GM18517 (cell line): ENCODE data around the gene CNIH1.
"Not testable (repeated sequence)": the region's sequence is repeated elsewhere in the genome, so short reads cannot be mapped to it uniquely, and the experiment has no call there.

Experiments used
- ATAC-seq: cut with Tn5 transposase; IDR thresholded peaks from one replicate; pipeline ENCODE4 v1.9.1; 2021; ENCODE audit warnings: mild to moderate bottlenecking, moderate library complexity; ENCODE audit not compliant: unreplicated experiment

CNIH1 gene

DNA sequence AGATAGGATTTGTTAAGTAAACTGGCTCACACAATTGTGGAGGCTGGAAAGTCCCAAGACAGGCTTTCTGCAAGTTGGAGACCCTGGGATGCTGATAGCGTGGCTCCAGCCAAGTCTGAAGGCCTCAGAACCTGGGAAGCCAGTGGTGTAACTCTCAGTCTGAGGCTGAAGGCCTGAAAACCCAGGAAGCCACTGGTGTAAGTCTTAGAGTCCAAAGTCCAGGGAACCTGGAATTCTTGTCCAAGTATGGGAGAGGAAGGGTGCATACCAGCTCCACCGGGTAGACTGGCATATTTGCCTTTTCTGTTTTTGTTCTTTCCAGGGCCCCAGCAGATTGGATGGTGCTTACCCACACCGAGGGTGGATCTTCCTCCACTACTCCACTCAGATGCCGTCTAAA is 29.5 kb upstream of the CNIH1 start:
- ATAC-seq = no peak

DNA sequence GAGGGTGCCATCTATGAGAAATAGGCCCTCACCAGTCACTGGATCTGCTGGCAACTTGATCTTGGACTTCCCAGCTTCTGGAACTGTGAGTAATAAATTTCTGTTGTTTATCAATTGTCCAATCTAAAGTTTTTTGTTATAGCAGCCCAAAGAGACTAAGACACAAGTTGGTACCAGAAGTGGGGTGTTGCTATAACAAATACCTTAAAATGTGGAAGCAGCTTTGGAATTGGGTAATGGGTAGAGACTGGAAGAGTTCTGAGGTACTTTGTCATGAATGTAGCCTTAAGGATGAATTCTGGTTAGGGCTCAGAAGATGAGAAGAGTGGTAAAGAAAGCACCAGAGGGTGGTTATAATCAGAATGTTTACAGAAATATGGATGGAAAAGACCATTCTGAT is 26.1 kb upstream of the CNIH1 start:
- ATAC-seq = no peak

DNA sequence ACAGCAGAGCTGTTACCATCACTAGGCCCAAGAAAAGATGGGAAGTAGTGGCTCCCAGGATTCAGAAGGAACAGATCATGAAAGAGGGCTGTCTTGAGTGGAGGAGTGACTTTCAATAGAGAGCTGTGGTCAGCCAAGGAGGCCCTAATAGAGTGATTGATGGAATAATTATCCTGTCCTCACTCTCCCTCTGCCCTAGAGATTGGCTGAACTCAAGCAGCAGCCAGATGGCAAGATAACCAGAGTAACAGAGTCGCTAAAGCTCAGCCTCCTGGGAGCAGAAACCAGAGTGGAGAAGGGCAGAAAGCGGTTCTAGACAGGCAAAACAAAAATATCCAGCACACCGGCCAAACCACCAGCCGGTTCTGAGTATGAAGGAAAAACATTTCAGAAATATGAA is 24.5 kb upstream of the CNIH1 start:
- no peak for ATAC-seq

DNA sequence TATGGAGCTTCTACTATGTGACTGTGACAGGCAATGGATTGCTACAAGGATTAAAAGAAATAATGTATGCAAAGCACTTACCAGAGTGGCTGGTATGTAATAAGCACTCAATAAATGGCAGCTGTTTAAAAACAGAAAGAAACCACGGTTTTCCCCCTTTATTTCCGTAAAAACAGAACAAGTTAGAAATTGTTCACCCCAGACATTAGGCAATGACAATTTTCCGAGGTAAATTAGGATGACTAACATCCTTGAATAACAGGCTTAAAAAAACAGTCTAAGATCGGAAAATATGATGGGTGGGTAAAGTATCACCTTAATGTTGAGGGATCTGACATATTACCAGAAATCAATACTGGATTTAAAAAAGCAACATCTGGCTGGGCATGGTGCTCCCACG is 20.9 kb upstream of the CNIH1 start:
- ATAC-seq = no peak

DNA sequence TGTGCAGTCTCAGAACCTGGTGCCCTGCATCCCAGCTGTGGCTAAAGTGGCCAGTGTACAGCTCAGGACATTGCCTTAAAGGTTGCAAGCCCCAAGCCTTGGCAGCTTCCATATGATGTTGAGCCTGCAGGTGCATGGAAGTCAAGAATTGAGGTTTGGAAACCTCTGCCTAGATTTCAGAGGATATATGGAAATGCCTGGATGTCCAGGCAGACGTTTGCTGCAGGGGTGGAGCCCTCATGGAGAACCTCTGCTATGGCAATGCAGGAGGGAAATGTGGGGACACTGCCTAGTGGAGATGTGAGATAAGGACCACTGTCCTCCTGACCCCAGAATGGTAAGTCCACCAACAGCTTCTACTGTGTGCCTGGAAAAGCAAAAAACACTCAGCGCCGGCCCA is 17.9 kb upstream of the CNIH1 start:
- ATAC-seq = no peak

DNA sequence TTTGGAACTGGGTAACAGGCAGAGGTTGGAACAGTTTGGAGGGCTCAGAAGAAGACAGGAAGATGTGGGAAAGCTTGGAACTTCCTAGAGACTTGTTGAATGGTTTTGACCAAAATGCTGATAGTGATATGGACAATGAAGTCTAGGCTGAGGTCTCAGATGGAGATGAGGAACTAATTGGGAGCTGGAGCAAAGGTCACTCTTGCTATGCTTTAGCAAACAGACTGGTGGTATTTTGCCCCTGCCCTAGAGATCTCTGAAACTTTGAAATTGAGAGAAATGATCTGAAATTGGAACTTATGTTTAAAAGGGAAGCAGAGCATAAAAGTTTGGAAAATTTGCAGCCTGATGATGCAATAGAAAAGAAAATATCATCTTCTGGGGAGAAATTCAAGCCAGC is 17.4 kb upstream of the CNIH1 start:
- not testable (repeated sequence) for ATAC-seq

DNA sequence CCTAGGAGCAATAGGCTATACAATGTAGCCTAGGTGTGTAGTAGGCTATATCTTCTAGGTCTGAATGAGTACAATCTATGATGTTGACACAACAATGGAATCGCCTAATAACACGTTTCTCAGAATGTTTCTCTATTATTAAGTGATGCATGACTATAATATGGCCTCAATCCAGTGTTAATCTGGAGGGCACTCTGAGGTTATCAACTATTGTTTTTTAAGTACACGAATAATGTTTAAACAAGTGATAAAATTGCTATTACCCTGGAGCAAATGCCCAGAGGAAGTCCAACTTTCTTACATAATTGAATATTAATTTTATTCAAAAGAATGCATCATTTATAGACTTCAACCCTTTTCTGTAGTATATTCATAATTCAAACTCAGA is 16.4 kb upstream of the CNIH1 start:
- no peak for ATAC-seq

DNA sequence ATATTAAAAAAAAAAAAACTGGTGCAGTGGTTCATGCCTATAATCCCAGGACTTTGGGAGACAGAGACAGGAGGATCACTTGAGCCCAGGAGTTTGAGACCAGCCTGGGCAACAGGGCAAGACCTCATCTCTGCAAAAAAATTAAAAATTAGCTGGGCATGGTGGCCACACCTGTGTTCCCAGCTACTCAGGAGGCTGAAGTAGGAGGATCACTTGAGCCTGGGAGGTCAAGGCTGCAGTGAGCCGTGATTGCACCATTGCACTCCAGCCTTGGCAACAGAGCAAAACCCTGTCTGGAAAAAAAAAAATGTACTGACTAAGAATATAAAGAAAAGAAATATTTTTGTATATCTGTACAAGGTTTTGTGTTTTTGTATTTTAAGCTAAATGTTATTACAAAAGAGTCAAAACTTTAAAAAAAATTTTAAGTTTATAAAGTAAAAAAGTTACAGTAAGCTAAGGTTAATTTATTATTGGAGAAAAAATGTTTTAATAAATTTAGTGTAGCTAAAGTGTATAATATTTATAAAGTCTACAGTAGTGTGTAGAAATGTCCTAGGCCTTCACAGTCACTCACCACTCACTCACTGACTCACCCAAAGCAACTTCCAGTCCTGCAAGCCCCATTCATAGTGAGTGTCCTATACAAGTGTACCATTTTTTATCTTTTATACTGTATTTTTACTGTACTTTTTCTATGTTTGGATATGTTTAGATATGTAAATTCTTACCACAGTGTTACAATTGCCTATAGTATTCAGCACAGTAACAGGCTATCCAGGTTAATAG is 15.8 kb upstream of the CNIH1 start:
- ATAC-seq = not testable (repeated sequence)

DNA sequence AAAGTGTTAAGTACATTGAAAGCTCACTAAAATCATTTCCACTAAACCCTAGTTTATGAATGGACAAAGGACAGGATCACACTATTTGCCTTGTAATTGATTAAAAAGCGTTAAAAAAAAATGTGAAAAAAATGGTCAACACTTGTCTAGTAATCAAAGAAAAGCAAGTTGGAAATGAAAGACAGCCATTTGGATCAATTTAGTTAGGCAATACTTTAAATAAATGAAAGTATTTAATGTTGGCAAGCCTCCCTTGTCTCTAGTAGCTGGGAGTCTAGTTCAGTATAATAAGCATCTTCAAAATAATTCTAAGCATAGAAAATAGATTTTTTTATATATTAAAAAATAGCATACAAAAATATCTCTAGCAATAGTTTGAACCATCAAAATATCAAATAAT is 14.2 kb upstream of the CNIH1 start:
- no peak for ATAC-seq

DNA sequence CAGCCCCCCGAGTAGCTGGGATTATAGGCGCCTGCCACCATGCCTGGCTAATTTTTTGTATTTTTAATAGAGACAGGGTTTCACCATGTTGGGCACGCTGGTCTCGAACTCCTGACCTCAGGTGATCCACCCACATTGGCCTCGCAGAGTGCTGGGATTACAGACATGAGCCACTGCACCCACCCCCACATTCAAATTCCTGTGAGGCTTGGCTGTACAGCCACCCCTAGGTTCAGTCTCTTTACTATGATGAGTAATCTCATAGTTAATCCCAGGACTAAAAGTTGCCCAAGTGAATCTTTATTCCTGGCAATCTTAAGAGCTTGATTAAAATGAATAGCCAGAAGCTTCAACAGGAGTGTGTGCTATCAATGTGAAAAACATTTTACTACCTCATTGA is 12.8 kb upstream of the CNIH1 start:
- not testable (repeated sequence) for ATAC-seq

DNA sequence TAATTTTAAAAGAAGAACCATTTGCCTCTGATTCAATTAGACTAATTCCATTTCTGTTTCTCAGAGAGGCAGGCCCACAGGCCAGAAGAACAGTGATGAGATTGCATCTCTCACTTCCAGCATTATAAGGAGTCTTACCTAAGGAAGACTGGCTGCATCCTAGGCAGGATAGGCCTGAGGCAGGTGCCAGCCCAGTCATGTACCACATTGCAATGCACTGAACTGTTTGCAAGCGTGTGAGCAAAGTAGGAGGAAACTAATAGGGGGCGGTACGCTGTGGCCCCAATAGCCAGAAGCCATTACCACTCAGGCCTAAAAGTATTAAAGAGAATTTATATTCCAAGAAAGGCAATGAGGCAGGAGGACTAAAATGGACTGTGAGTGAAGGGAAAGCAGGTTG is 12.1 kb upstream of the CNIH1 start:
- ATAC-seq = no peak

DNA sequence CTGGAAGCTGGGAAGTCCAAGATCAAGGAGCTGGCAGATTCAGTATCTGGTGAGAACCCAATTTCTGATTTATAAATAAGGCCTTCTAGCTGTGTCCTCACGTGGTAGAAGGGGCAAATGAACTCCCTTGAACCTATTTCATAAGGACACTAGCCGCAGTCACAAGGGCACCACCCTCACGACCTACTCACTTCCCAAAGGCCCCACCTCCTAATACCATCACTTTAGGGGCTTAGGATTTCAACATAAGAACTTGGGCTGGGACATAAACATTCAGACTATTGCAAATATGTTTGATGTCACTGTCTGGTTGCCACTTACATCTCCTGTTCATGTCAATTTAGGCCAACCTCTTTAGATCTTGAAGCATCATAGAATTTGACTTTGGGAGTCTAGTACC is 10.8 kb upstream of the CNIH1 start:
- no peak for ATAC-seq

DNA sequence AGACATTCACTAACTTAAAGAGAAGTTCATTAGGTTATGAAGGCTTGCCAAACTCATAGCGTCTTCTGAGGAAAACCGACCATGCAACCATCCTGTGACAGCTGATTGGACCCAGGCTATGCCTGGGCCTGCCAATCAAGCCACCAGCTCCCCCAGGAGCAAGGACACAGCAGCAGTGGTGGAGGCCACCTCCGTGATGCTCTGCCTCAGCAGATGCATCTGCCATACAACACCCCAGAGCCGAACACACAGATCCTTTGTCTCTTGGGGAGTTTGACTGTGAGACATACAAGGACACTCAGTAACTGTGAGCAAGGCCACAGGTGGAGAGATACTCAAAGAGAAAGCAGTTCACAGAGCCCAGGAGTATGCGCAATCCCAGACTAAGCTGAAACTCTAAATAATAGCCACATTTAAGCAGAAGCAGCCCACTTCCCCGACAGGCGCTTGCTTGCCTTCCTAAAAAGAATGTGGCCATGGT is 10.0 kb upstream of the CNIH1 start:
- ATAC-seq = no peak

DNA sequence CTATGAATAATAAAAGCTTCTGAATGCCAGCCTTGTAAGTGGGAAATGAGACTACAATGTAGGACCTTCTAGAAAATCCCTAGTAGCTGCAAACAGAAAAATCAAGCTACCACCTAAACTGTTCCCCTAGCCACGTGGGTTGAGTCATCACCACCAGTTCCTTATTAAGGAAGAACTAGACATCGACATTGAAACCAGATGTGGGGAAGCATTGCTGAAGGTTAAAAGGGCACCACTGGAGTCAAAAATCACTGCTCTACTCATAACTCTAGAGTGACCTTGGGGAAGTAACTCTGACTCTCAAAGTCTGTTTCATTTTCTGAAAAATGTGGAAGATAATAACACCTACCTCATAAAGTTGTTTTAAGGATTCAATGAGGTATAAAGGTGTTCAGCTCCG is 9.4 kb upstream of the CNIH1 start:
- peak; percentile 78 for ATAC-seq

DNA sequence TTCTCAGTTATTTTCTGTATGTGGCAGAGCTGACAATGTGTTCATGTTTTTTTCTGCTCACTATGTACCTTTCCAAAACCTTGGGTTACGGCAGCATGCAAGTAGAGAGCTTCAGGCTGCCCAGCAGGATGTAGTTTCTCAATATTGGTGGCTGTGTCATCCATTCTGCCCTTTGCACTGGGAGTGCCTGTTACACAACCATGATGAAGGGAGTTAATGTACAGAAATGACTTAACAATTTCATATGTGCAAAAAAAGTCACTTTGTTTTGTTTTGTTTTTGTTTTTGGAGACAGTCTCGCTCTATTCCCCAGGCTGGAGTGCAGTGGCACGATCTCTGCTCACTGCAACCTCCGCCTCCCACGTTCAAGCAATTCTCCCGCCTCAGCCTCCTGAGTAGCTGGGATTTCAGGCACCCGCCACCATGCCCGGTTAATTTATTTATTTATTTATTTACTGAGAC is 6.1 kb upstream of the CNIH1 start:
- ATAC-seq = no peak

DNA sequence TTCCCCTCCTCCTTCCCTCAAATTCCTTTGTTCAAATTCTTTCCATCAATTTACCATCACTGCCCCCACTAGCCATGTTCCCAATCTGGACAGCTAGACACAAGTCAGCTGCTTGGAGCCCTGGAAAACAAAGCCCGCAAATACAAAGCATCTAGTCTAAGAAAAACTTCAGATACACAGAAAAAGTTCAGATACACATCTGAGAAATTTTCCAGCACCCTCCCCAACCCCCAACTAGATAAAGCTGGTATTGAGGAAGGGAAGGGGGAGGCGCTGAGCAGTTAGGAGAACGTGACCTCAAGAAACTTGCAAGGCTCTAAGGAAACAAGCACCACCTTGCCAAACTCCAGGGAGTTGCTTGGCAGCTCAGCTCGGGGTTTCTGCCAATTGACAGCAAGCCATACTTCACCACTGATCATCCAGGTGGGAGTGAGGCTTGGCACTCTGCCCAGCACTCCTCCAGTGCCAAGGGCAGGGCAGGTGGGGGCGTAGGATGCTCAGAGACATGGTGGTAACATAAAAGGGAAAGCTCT is 5.1 kb upstream of the CNIH1 start:
- no peak for ATAC-seq

DNA sequence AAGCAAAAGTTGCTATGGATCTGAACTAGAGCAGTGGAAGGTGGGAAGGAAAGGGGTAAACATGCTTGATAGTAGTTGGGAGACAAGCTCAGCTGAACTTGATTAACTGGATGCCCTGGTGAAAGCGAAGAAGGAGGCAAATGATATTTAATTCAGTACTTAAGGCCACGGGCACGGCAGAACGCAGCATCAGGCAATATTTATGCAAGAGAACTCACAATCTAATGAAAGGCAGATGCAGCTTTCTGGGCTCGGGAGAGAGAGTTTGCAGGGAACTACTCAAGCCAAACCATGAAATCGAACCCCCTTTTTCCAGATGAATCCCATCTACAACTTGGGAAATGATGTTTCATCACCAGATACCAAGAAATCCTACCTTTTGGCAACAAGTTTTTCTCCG is 3.5 kb upstream of the CNIH1 start:
- ATAC-seq = no peak

DNA sequence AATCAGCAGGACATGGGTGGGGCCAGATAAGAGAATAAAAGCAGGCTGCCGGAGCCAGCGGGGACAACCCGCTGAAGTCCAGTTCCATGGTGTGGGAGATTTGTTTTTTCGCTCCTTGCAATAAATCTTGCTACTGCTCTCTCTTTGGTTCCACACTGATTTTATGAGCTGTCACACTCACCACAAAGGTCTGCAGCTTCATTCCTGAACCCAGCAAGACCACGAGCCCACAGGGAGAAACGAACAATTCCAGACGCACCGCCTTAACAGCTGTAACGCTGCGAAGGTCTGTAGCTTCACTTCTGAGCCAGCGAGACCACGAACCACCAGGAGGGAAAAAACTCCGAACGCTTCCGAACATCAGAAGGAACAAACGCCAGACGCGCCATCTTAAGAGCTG is 2.8 kb upstream of the CNIH1 start:
- ATAC-seq = no peak

DNA sequence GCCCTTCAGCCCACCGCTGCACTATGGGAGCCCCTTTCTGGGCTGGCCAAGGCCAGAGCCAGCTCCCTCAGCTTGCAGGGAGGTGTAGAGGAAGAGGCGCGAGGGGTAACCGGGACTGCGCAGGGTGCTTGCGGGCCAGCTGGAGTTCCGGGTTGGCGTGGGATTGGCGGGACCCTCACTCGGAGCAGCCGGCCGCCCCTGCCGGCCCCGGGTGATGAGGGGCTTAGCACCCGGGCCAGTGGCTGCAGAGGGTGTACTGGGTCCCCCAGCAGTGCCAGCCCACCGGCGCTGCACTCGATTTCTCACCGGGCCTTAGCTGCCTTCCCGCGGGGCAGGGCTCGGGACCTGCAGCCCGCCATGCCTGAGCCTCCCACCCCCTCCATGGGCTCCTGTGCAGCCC is 1.8 kb upstream of the CNIH1 start:
- ATAC-seq = not testable (repeated sequence)

DNA sequence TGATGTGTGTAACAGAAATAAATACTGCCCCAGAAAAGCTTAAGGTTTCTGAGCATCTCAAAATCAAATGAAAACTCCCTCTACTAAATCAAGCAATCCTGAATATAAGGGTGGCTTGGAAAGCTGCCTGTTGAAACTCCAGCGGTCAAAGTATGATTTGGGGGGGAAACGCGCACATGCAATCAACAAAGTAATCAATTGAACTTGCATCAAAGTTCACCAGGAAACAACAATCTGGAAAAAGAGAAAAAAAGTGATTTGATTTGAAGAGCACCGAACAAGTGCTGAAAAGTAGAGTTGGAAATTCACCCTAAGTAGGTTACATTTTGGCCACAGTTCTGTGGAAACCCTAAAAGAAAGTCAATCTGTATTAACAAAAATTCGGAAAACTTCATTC is 700 bp downstream of the CNIH1 start:
- ATAC-seq = no peak

DNA sequence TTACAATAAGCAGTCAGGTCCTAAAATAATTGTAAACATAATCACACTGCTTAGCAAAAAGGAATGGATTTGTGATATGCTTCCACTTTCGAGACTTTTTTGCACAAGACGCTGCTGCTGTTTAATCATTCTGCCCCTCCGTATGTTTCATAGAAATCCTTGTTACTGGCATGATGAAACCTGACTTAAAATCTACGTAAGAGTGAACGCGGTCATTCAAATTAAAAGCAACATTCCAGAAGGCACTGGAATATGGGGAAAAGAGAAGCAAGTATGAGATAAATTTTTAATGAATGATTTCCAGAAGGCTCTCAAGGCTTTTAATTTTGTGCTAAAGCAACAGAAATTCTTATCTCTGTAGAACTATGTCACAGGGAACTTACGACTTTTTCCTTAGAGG is 1.1 kb downstream of the CNIH1 start:
- ATAC-seq = no peak

DNA sequence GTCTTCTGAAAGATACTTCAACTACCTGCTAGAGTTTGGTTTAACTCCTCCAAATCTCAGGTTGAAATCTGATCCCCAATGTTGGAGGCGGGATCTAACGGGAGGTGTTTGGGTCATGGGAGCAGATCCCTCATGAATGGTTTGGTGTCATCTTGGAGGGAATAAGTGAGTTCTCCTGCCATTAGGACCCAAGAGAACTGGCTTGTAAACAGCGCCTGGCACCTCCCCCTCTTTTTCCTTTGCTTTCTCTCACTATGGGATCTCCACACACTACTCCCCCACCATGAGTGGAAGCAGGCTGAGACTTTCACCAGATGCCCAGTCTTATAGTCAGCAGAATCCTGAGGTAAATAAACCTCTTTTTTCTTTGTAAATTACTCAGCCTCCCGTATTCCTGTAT is 2.5 kb downstream of the CNIH1 start:
- no peak for ATAC-seq

DNA sequence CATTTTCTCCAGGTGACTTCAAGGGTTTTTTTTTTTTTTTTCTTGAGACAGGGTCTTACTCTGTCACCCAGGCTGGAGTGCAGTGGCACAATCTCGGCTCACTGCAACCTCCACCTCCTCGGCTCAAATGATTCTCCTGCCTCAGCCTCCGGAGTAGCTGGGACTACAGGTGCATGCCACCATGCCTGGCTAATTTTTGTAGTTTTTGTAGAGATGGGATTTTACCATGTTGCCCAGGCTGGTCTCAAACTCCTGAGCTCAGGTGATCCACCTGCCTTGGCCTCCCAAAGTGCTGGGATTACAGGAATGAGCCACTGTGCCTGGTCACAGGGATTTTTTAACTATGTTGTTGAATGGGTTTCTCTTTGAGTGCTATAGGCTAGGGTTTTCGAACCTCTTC is 3.2 kb downstream of the CNIH1 start:
- ATAC-seq = not testable (repeated sequence)
